Keratinocyte (primary cell): ENCODE measurements around the gene MYBPHL. TPM values are rescaled to one million over a fixed set of nuclear protein-coding genes. Genes with fewer than 3 reads are reported as not detected.

Source experiments
- DNase-seq: peaks from one replicate; pipeline ENCODE4 v3.0.0-alpha.2; 2011; ENCODE audit warnings: low read depth, missing footprints, low spot score
- FAIRE-seq: peaks from 2 replicates; lab custom pipeline; 2011; peaks lifted over from hg19 to GRCh38; lab: Jason Lieb, UNC
- H2AFZ ChIP-seq: 2 replicates; pipeline ENCODE4 v1.6.0; 2012; ENCODE audit warnings: low read length, control low read depth, inconsistent platforms; ENCODE audit not compliant: control insufficient read depth
- H3K27ac ChIP-seq: 2 replicates; pipeline ENCODE4 v1.5.1; 2011; ENCODE audit warnings: low read length; ENCODE audit not compliant: control insufficient read depth, insufficient read depth
- H3K27me3 ChIP-seq: 3 replicates; pipeline ENCODE4 v1.6.0; 2011; ENCODE audit warnings: low read length; ENCODE audit not compliant: control insufficient read depth, insufficient read depth; ENCODE audit errors: extremely low read depth
- H3K36me3 ChIP-seq, 2 experiments: 2 replicates in 1 of 2; 3 replicates in 1 of 2; pipeline ENCODE4 v1.5.1; 2011; ENCODE audit warnings: low read length in 2 of 2, mild to moderate bottlenecking in 1 of 2; ENCODE audit not compliant: control insufficient read depth in 2 of 2, insufficient read depth in 2 of 2; ENCODE audit errors: extremely low read depth in 1 of 2
- H3K4me1 ChIP-seq: 3 replicates; pipeline ENCODE4 v1.5.1; 2011; ENCODE audit warnings: low read length; ENCODE audit not compliant: control insufficient read depth, insufficient read depth; ENCODE audit errors: extremely low read depth
- H3K4me2 ChIP-seq: 3 replicates; pipeline ENCODE4 v1.6.0; 2011; ENCODE audit warnings: low read depth, low read length; ENCODE audit not compliant: control insufficient read depth, insufficient read depth; ENCODE audit errors: extremely low read depth
- H3K4me3 ChIP-seq, 3 experiments: fragments of 200-600 bp in 1 of 3; sonication (generic) in 1 of 3; 2 replicates in 2 of 3; 3 replicates in 1 of 3; pipeline ENCODE4 v1.5.1; 2011 to 2016; ENCODE audit warnings: low read length in 3 of 3, mild to moderate bottlenecking in 3 of 3, control low read depth in 2 of 3, inconsistent platforms in 1 of 3, low read depth in 1 of 3, mixed read lengths in 1 of 3, mixed run types in 1 of 3, moderate library complexity in 1 of 3; ENCODE audit not compliant: control insufficient read depth in 2 of 3, insufficient read depth in 2 of 3; ENCODE audit errors: extremely low read depth in 1 of 3
- H3K79me2 ChIP-seq: 2 replicates; pipeline ENCODE4 v1.6.0; 2012; ENCODE audit warnings: low read length; ENCODE audit not compliant: control insufficient read depth, insufficient read depth
- H3K9ac ChIP-seq: 3 replicates; pipeline ENCODE4 v1.6.0; 2011; ENCODE audit warnings: low read length; ENCODE audit not compliant: control insufficient read depth, insufficient read depth; ENCODE audit errors: extremely low read depth
- H3K9me1 ChIP-seq: 3 replicates; pipeline ENCODE4 v1.6.0; 2011; ENCODE audit warnings: low read length; ENCODE audit not compliant: control insufficient read depth, insufficient read depth; ENCODE audit errors: extremely low read depth
- H3K9me3 ChIP-seq: 2 replicates; pipeline ENCODE4 v1.5.1; 2012; ENCODE audit warnings: low read depth, low read length; ENCODE audit not compliant: control insufficient read depth
- H4K20me1 ChIP-seq: 3 replicates; pipeline ENCODE4 v1.6.0; 2011; ENCODE audit warnings: low read length; ENCODE audit not compliant: control insufficient read depth, insufficient read depth; ENCODE audit errors: extremely low read depth
- CTCF ChIP-seq, 3 experiments: IDR thresholded peaks in 1 of 3; conservative IDR thresholded peaks in 1 of 3; optimal IDR thresholded peaks in 1 of 3; 2 replicates in 2 of 3; 3 replicates in 1 of 3; pipeline versions ENCODE3 to v1.5.1; 2011; ENCODE audit warnings: low read length in 3 of 3, mild to moderate bottlenecking in 3 of 3, moderate library complexity in 2 of 3, control low read depth in 1 of 3, inconsistent platforms in 1 of 3; ENCODE audit not compliant: insufficient read depth in 2 of 3; ENCODE audit errors: extremely low read depth in 1 of 3
- EZH2 ChIP-seq: IDR thresholded peaks from one replicate; pipeline ENCODE4 v1.6.1; 2012; ENCODE audit warnings: inconsistent platforms, mild to moderate bottlenecking, low read length, moderate library complexity
- dilution Hi-C: fragments of 300-500 bp; cut with MboI; formaldehyde crosslinking; loops from one replicate; pipeline ENCODE4 v1.7.0; 2020; ENCODE audit warnings: low sequenced_read_pairs; ENCODE audit not compliant: extremely low pct_ligation_motif_present
- polyA plus RNA-seq, 5 experiments: library from polyadenylated mRNA; depleted of rRNA in 3 of 5; stranded (reverse) in 3 of 5; stranded (forward) in 1 of 5; unstranded in 1 of 5; fragments of >200 nt; gene quantifications; 1 replicate in 1 of 5; 2 replicates in 3 of 5; 3 replicates in 1 of 5; pipeline versions ENCODE4 v1.2.1 to v1.2.3, GENCODE V29; 2011 to 2012; ENCODE audit warnings: missing spikeins in 2 of 5, low read depth in 1 of 5, low replicate concordance in 1 of 5

The MYBPHL gene
- polyA plus RNA-seq, 1 donor (not counting 4 experiments of a cell fraction or from before 2014, with no cell fraction given): 1.1 TPM

DNA sequence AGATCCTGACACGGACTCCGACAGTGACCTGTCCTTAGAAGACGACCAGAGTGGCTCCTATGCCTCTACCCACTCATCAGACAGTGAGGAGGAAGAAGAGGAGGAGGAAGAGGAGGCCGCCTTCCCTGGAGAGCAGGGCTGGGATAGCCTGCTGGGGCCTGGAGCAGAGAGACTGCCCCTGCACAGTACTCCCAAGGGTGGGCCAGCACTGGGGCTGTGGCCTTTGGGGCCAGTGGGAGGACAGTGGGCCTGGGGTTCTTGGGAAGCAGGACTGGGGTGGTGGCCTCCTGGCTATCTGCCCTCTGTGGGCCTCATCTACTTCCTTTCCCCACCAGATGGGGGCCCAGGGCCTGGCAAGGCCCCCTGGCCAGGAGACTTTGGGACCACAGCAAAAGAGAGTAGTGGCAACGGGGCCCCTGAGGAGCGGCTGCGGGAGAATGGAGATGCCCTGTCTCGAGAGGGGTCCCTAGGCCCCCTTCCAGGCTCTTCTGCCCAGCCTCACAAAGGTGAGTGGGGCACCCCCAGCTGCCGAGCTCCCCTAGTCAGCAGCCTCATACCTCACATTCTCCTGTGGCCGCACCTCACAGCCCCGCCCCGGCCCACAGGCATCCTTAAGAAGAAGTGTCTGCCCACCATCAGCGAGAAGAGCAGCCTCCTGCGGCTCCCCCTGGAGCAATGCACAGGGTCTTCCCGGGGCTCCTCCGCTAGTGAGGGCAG is 33.8 kb downstream of the MYBPHL start:
- Histone ChIP-seq H3K27me3 (no peaks in the 10 kb centered on the region), H3K9me1 (no peaks in the 10 kb centered on the region), H3K4me2 (peak overlapping the region; percentile 59), H3K4me1 (peaks cover 37% of the 10 kb centered on the region), H4K20me1 (no peaks in the 10 kb centered on the region), H2AFZ (no peak overlapping the region), H3K79me2 (peaks cover 10% of the 10 kb centered on the region), H3K9ac (peak overlapping the region; percentile 22), H3K9me3 (no peaks in the 10 kb centered on the region), H3K4me3 (peak overlapping the region in 1 of 3 experiments; percentile 57), H3K36me3 (peaks cover 4 to 5% of the 10 kb centered on the region in 2 experiments), H3K27ac (no peak overlapping the region)
- TF ChIP-seq EZH2: no peak
- TF ChIP-seq CTCF (optimal IDR thresholded peaks at IDR 0.05 in 1 of 3, IDR thresholded peaks at IDR 0.05 in 1 of 3, conservative IDR thresholded peaks at IDR 0.05 in 1 of 3; ENCODE audit: extremely low read depth in 1 of 3, insufficient read depth in 2 of 3, low read length in 3 of 3): no peak
- DNase-seq (no peak), FAIRE-seq (no peak)
- dilution Hi-C loops: no loop called here

DNA sequence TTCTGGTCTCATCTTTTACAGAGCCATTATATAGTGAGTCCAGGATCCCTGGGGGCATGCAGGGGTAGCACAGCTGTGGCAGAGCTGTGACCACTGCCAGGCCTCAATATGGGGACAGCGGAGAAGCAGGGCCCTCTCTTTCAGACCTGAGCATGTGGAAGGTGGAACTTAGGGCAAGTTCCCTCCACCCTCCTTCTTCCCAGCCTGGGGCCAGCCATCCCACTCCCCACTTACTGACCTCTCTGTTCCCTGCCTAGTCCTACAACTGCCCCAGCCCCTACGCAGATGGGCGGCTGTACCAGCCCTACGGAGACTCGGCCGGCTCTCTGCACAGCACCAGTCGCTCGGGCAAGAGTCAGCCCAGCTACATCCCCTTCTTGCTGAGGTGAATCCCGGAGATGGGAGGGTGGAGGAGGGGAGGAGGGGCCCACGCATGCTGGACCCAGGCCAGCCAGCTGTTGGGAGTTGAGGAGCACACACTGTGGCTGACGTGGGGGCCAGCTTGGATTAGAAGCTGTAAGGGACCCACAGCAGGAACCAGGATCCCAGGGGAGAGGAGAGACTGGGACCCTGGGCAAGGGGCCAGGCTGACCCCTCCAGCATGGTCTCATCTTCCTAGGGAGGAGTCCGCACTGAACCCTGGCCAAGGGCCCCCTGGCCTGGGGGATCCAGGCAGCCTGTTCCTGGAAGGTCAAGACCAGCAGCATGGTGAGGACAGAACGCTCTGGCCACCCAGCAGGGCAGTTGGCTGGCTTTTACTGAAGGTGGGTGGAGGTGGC is 34.6 kb downstream of the MYBPHL start:
- no peaks in the 10 kb centered on the region for H3K9me3 ChIP-seq
- peaks cover 5% of the 10 kb centered on the region for H3K79me2 ChIP-seq
- H3K9ac ChIP-seq: no peak overlapping the region
- H3K27ac ChIP-seq: no peak overlapping the region
- H3K36me3 ChIP-seq: peaks cover 0 to 4% of the 10 kb centered on the region in 2 experiments
- H3K4me1 ChIP-seq: peaks cover 39% of the 10 kb centered on the region
- FAIRE-seq (no peak), DNase-seq (no peak)
- no peak for TF ChIP-seq EZH2
- TF ChIP-seq CTCF (optimal IDR thresholded peaks at IDR 0.05 in 1 of 3, IDR thresholded peaks at IDR 0.05 in 1 of 3, conservative IDR thresholded peaks at IDR 0.05 in 1 of 3; ENCODE audit: extremely low read depth in 1 of 3, insufficient read depth in 2 of 3, low read length in 3 of 3): no peak
- dilution Hi-C loops: no loop called here
- no peak overlapping the region for H3K4me2 ChIP-seq
- no peaks in the 10 kb centered on the region for H3K9me1 ChIP-seq
- H4K20me1 ChIP-seq: no peaks in the 10 kb centered on the region
- no peak overlapping the region for H2AFZ ChIP-seq
- H3K27me3 ChIP-seq: no peaks in the 10 kb centered on the region
- no peak overlapping the region for H3K4me3 ChIP-seq
